HG03354 (cell line): ENCODE measurements around the gene PAIP2.
A peak's percentile ranks its signal among the peaks of the same experiment; 100 is the strongest.
"Not testable (repeated sequence)": the region's sequence is repeated elsewhere in the genome, so short reads cannot be mapped to it uniquely, and the experiment has no call there.

ENCODE experiments used
- ATAC-seq: cut with Tn5 transposase; IDR thresholded peaks from one replicate; pipeline ENCODE4 v1.9.1; 2021; ENCODE audit warnings: mild to moderate bottlenecking; ENCODE audit not compliant: unreplicated experiment, poor library complexity, severe bottlenecking

Gene PAIP2

GRCh38 chr5:139341689-139342422 is at the start of gene PAIP2:
TSS of gene PAIP2 (plus strand) at chr5:139341854. CDS start at chr5:139363785, 21,931 bp downstream.
- ATAC-seq, result peak; percentile 94

DNA sequence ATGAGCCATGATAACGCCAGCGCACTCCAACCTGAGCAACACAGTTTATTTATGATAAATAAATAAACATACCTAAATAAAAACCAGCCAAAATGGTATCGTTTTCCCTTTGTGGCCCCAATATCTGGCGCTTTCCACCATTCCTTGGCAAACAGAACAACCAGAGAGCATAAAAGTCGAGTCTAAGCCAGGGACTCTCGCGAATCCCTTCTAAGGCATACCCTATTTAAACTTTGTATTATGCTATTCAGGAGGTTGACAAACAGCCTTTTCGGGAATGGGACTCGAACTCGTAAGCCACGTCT is 48.5 kb upstream of the PAIP2 start:
- no peak for ATAC-seq

DNA sequence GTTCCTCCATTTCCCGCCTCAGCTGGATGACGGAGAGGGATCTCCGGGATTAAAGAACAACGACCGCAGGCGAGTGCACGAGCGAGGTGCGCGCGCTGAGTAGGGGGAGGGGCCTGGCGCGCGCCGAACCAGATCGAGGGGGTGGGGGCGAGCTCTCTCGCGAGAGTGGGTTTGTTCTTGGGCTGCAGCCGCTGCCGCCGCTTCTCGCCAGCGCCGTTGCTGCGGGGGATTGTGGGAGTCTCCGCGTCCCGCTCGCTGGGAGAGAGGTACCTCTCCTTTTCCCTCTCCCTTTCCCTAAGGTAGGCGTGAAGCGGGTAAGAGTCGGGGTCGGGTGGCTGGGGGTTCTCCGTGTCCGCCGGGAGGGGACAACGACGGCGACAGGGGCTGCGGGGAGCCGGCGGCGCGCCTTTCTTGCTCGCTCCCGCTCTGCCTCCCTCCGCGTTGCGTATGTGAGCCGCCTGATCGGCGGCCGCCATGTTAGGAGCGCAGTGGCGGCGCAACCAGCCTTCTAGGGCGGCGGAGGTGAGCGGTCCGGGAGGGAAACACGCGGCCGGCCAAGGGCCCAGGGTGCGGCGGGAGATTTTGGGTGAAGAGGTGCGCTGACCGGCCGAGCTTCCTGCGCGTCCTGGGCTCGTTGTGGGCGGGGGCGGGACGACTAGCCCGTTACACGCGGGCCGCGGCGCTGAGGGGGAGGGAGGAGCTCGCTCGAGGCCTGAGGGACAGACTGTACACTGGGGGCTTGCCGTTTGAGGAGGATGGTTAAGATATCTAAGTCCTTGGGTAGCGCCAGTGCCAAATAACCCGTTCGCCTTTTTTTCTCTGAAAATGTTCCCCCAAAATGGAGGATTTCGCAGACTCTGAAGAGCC is 47.9 kb upstream of the PAIP2 start, which contains the start of gene MATR3:
MATR3 (plus strand) TSS at position 234 of the 867 bp plus-strand sequence. CDS start 13,676 bp downstream, outside the sequence.
- peak; percentile 83 for ATAC-seq

GRCh38 chr5:139294374-139295165 is 47.1 kb upstream of the PAIP2 start:
- peak; percentile 34 for ATAC-seq

DNA sequence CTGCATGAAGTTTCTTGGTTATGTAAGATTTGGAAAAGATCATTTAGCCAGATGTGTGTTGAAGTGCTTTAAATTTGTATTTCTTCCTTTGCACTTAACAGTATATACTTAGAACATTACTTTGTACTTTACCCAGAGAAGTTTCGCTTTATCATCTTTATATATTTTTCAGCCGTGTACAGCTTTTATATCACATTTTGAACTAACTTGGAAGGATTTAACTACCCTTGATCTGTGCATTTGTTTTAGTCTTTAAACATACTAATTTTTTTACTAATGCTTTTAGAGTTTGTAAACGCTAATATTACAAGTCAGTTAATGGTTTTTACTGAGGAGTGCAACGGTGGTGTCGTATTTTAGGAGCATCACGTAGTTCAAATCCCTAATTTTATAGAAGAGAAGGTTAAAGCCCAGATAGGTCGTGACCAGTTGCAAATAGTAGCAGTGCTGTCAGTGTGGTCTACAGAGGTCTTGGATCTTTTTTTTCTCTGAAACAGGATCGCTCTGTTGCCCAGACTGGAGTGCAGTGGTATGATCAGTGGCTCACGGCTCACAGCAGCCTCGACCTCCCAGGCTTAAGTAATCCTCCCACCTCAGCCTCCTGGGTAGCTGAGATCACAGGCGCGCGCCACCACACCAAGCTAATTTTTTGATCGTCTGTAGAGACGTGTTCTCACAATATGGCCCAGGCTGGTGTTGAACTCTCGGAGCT is 46.2 kb upstream of the PAIP2 start:
- ATAC-seq, result no peak

- no peak for ATAC-seq
Measured at GRCh38 chr5:139296198-139296597, 45.5 kb upstream of the PAIP2 start.

DNA sequence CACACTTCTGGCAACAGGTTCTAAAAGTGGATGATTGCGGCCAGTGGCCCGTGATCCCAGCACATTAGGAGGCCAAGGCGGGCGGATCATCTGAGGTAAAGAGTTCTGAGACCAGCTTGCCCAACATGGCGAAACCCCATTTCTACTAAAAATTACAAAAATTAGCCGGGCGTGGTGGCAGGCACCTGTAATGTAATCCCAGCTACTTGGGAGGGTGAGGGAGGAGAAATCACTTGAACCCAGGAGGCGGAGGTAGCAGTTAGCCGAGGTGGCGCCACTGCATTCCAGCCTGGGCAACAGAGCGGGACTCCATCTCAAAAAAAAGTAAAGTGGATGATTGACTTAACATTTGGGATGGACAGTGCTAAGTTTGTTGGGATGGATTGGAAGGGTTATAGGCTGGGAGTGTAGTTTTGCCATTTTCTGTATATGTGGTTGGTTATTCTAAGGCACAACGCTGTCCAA is 44.8 kb upstream of the PAIP2 start:
- ATAC-seq, result no peak

- no peak for ATAC-seq
Measured at GRCh38 chr5:139297439-139298133, 44.1 kb upstream of the PAIP2 start.

DNA sequence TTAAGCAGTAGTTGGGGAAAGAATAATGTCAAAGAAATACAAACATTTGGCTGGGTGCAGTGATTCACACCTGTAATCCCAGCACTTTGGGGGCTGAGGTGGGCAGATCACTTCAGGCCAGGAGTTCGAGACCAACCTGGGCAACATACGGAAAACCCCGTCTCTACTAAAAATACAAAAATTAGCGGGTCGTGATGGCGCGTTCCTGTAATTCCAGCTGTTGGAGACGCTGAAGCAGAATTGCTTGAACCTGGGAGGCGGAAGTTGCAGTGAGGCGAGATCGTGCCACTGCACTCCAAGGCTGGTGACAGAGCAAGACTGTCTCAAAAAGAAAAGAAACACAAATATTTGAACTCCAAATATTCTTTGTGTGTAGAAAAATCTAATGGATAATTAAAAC is 43.4 kb upstream of the PAIP2 start:
- no peak for ATAC-seq

GRCh38 chr5:139299486-139299885 is 42.2 kb upstream of the PAIP2 start:
- ATAC-seq, result no peak

- ATAC-seq, result no peak
Measured at GRCh38 chr5:139301808-139302499, 39.7 kb upstream of the PAIP2 start.

DNA sequence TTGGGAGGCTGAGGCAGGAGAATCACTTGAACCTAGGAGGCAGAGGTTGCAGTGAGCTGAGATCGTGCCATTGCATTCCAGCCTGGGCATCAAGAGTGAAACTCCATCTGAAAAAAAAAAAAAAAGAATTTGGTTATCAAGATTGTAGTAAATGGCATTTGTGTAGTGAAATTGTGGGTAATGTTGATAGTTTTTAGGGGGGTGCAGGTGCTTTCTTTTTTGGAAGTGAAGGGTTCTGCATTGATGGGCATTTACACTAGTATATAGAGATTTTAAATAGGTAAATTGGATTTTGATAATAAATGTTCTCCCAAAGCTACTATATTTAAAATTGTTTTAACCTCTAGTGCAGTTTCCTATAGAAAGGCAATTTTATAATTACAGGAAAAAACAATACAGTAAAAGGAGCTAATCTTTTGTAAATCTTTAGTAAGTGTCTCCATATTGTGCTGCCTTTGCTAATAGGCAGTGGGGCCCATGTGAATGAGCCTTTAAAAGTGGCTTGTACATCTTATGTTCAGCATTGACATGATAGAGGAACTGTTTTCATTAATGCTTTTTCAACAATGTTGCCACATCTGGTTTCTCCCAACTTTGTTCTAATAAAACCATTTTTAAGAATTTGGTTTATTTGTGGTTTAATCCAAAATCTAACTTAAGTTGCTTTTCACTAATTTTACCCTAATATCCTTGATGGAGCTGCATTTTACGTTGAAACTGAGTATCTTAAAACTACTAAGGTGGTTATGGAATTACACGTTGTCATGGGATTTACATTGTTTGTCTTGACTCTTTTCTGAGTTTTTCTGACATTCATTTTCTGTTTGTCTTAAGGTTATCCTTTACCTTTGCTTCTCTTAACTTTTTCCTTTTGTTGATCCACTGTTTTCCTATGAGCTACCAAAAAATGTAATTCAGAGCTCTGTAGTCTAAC is 37.0 kb upstream of the PAIP2 start:
- ATAC-seq, result no peak

DNA sequence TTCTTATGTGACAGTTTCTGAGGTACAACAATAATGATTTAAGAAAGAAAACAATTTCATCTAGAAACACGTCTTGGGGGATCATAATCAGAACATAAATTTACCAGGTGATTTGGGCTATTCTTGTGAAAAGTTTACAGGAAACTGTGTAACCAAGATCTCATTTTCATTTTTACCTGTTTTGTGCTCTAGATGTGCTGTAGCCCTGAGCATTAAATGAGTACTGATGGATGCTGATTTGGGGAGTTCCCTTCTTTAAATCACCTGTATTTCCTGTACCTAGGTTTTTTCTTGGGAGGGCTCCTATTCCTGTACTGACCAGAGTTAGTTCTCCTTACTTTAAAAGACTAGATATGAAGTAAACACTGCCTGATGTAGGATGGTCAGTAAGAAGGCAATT is 35.5 kb upstream of the PAIP2 start:
- ATAC-seq, result no peak

DNA sequence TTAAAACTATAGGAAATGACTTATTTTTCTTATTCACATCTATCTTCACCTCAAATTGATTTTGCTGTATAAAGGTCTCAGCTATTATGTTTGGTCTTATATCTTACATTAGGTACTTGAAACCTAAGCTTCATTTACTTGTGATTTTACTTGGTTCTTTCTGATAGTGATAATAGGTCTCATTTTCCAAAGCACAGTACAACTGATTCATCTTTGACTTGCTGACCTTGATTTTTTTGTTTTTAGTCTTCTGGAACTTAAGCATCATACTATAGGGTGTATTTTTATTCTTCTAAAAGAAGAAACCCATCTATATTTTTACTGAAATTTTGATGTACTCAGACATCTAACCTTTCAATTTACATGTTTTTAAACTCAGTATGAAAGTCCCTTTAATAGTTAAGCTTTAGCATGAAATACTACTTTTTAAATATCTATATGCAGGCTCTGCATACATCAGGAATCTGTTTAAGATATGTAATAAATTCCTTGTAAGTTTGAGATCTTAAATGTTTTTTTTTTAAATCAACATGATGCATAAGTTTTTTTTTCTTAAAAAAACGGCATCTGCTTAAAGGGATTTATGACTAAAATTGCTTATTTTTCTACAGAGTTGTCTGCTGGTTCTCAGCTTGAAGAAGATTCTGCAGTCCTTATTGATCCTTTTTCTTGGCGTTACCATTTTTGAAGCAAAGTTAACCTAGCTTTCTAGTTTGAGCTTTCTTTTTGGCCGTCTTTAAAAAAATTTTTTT is 34.9 kb upstream of the PAIP2 start:
- no peak for ATAC-seq

- ATAC-seq, result no peak
Measured at GRCh38 chr5:139308797-139309196, 32.9 kb upstream of the PAIP2 start.

- not testable (repeated sequence) for ATAC-seq
Measured at GRCh38 chr5:139310715-139311186, 30.9 kb upstream of the PAIP2 start.

DNA sequence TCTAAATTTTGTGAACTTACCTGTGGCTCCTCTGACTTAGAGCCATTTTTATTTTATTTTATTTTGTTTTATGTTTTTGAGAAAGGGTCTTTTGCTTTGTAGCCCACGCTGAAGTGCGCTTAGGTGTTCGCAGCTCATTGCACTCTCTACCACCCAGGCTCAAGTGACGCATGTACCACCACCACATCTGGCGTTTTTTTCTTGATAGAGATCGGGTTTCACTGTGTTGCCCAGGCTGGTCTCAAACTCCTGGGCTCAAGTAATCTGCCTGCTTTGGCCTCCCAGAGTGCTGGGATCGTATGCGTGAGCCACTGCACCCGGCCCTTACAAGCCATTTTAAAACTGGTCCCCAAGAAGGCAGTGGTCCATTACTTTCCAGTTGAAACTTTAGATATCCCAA is 29.6 kb upstream of the PAIP2 start:
- no peak for ATAC-seq
